ENCODE measurements around the gene CLEC4E. TPM values are rescaled to one million over a fixed set of nuclear protein-coding genes. Genes with fewer than 3 reads are reported as not detected.

CLEC4E gene
- total RNA-seq, 1 donor from 2014 or later, result not detected

GRCh38 chr12:8561011-8561410 is 20.3 kb upstream of the CLEC4E start:
- no peak for FAIRE-seq

DNA sequence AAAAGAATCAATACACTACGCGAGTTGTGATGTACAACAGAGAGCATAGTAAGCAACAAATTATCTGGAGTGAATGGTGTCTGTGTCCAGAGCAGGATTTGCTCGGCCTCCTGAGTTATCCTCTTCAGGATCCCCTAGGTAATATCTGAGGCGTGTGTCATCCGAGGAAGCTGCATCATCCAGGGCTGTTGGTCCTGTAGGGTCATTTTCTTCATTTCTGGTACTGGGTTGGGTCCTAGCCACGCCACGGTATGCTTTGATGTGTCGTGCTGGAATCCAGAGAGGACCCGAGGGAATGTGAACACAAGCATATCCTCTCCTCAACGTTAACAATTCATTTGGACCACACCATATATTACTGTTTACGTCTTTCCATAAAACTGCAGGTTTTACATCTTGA is 19.0 kb upstream of the CLEC4E start:
- Histone ChIP-seq H3K36me3 (ENCODE audit: control insufficient read depth, insufficient read depth, low read length) (no peaks in the 10 kb centered on the region), H3K27me3 (ENCODE audit: control insufficient read depth, insufficient read depth, low read length) (no peaks in the 10 kb centered on the region), H3K4me3 (ENCODE audit: low read depth, low read length) (no peak overlapping the region)
- TF ChIP-seq CTCF (IDR thresholded peaks at IDR 0.05; ENCODE audit: insufficient read depth, low read length, severe bottlenecking), result no peak
- DNase-seq (ENCODE audit: low read depth) (no peak), FAIRE-seq (no peak)

More at GRCh38 chr12:8561011-8561410, 20.3 kb upstream of the CLEC4E start:
- H3K36me3 ChIP-seq (ENCODE audit: control insufficient read depth, insufficient read depth, low read length), result no peaks in the 10 kb centered on the region
- no peak for TF ChIP-seq CTCF (IDR thresholded peaks at IDR 0.05; ENCODE audit: insufficient read depth, low read length, severe bottlenecking)
- no peaks in the 10 kb centered on the region for H3K27me3 ChIP-seq (ENCODE audit: control insufficient read depth, insufficient read depth, low read length)
- H3K4me3 ChIP-seq (ENCODE audit: low read depth, low read length), result no peak overlapping the region
- DNase-seq (ENCODE audit: low read depth), result no peak

GRCh38 chr12:8556531-8557097 is 15.9 kb upstream of the CLEC4E start:
- DNase-seq (ENCODE audit: low read depth) (peak; percentile 28), FAIRE-seq (no peak)
- no peaks in the 10 kb centered on the region for H3K27me3 ChIP-seq (ENCODE audit: control insufficient read depth, insufficient read depth, low read length)
- H3K4me3 ChIP-seq (ENCODE audit: low read depth, low read length), result no peak overlapping the region
- no peak for TF ChIP-seq CTCF (IDR thresholded peaks at IDR 0.05; ENCODE audit: insufficient read depth, low read length, severe bottlenecking)
- no peaks in the 10 kb centered on the region for H3K36me3 ChIP-seq (ENCODE audit: control insufficient read depth, insufficient read depth, low read length)

DNA sequence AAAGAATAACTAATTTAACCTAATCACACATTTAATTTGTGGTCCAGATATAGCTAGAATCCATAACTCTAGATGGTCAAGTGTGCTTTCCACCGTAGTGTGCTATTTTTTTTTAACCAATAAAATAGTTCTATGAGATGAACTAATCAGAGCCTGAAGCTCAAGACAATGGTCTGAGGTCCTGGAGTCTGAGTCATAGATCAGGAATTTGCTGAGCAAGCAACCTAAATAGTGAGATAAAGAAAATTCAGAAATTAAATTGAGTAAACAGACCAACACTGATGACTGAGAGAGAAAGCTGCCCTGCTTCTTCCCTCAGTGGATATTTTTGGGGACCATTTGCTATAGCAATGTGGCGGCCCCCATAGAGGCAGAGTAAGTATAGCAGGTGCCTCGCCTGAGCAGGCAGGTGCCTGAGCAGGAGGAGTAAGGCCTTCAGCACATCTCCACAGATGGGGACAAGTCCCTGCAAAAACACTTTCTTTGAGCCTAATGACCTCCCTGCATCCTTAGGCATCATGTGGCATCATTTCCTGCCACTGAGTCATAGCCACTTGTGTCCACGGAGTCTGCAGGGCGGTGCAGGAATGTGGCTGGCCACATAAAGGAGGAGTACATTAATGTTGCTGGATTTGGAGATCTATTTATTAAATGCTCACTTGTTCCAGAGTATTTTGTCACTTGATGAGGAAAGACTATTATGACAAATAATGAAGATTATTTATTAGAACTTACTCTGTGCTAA is 13.9 kb upstream of the CLEC4E start:
- DNase-seq (ENCODE audit: low read depth), result peak; percentile 56
- FAIRE-seq, result no peak
- Histone ChIP-seq H3K27me3 (ENCODE audit: control insufficient read depth, insufficient read depth, low read length) (no peaks in the 10 kb centered on the region), H3K36me3 (ENCODE audit: control insufficient read depth, insufficient read depth, low read length) (no peaks in the 10 kb centered on the region), H3K4me3 (ENCODE audit: low read depth, low read length) (no peak overlapping the region)
- no peak for TF ChIP-seq CTCF (IDR thresholded peaks at IDR 0.05; ENCODE audit: insufficient read depth, low read length, severe bottlenecking)

- Histone ChIP-seq H3K27me3 (ENCODE audit: control insufficient read depth, insufficient read depth, low read length) (no peaks in the 10 kb centered on the region), H3K36me3 (ENCODE audit: control insufficient read depth, insufficient read depth, low read length) (no peaks in the 10 kb centered on the region), H3K4me3 (ENCODE audit: low read depth, low read length) (no peak overlapping the region)
- no peak for DNase-seq (ENCODE audit: low read depth)
- FAIRE-seq, result no peak
- TF ChIP-seq CTCF (IDR thresholded peaks at IDR 0.05; ENCODE audit: insufficient read depth, low read length, severe bottlenecking), result no peak
Observed at GRCh38 chr12:8553088-8553627, 12.5 kb upstream of the CLEC4E start.
